ENCODE measurements around the gene KCNA2.

- TF ChIP-seq CTCF (conservative IDR thresholded peaks at IDR 0.05) (no peak), ZFX (IDR thresholded peaks at IDR 0.05) (no peak)
These were observed 60.7 kb downstream of the KCNA2 start for GRCh38 chr1:110545492-110545891.

Data from C4-2B (cell line).